GM12801 (cell line): ENCODE data around the gene LACRT.

Source experiments
- TF ChIP-seq, protein P1 (sequence below): IDR thresholded peaks from one replicate; pipeline ENCODE4 v1.5.1; 2011; ENCODE audit warnings: control low read depth; ENCODE audit not compliant: insufficient read length; ENCODE audit errors: extremely low read depth

The LACRT gene

DNA sequence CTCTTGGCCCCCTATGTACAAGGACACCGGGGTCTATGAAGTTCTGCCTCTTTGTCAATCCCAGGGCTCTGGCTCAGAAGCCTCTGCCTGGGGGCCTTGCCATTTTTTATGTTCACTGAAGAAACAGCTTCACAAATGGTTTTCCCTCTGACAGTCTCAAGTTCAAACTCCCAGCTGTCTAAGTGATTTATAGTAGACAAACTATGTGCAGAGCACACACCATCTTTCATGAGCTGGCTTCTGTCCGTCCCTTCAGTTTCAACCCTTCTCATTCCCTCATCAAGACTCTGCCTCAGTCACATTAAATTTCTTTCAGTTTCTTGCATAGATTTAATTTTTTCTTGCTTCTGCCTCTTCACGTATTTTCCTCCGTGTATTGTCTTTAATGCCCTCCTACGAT lies 16.2 kb upstream of the LACRT start:
- TF ChIP-seq, protein P1, sequence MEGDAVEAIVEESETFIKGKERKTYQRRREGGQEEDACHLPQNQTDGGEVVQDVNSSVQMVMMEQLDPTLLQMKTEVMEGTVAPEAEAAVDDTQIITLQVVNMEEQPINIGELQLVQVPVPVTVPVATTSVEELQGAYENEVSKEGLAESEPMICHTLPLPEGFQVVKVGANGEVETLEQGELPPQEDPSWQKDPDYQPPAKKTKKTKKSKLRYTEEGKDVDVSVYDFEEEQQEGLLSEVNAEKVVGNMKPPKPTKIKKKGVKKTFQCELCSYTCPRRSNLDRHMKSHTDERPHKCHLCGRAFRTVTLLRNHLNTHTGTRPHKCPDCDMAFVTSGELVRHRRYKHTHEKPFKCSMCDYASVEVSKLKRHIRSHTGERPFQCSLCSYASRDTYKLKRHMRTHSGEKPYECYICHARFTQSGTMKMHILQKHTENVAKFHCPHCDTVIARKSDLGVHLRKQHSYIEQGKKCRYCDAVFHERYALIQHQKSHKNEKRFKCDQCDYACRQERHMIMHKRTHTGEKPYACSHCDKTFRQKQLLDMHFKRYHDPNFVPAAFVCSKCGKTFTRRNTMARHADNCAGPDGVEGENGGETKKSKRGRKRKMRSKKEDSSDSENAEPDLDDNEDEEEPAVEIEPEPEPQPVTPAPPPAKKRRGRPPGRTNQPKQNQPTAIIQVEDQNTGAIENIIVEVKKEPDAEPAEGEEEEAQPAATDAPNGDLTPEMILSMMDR, result no peak

- TF ChIP-seq, protein P1, result no peak
These were observed 15.7 kb upstream of the LACRT start for GRCh38 chr12:54650409-54650808.

DNA sequence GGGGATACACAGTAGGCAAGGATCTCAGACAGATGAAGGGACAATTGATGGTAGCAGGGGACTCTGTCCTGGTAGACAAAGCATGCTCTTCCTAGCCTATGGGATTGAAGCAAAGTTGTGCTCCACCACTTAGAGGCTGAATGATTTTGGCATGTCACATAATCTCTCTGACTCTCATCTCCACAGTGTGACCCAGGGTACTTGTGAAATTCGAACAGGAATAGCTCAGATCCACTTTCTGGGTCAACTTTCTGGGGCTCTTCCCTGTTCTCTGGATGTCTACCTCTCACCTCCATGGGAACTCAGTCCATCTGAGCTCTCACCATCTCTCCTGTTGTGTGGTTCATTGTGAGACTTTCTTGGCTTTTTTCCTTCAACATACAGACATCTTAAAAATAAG lies 15.1 kb upstream of the LACRT start:
- TF ChIP-seq, protein P1, result no peak

GRCh38 chr12:54648265-54648664 lies 13.6 kb upstream of the LACRT start, which contains the start of gene DCD:
DCD (minus strand) TSS chr12:54648365; CDS start chr12:54648303, 62 bp downstream.
- TF ChIP-seq, protein P1, result no peak

DNA sequence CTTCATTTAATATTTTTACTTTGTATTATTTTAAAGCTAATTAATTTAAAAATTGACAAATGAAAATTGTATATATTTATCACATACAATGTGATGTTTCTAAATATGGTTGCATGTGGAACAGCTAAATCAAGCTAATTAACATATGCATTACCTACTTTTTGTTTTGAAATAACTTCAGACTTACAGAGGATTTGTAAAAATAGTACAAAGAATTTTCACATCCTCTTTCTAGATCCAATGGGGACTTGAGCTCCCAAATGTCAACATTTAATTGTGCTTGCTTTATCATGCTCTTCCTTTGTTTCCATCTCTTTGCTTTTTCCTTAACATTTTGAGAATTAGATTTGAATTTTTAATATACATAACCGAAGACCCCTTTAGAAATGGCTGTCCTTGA lies 6.9 kb upstream of the LACRT start:
- TF ChIP-seq, protein P1, result no peak

DNA sequence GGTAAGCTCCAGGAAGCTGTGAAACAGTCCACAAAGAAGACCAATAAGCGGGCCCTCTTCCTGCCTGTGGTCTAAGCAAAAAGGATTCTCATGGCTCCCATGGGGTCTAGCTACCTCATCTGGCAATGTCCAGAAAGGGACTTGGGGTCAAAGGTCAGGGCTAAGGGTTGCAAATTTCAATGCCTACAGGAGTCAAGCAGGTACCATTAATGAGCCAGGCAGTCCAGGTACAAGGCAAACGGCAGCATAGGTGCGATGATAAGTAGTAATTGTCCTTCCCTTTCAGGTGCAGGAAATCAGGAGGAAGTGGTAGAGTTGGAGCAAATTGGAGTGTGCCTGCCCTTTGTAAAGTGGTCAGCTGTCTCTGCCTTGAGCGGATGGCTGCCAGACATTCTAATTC lies 6.4 kb upstream of the LACRT start:
- TF ChIP-seq, protein P1, result no peak

GRCh38 chr12:54631988-54632728 lies 2.5 kb downstream of the LACRT start:
- TF ChIP-seq, protein P1, result no peak
